ENCODE measurements around the gene FAM107B. TPM values are rescaled to one million over a fixed set of nuclear protein-coding genes. Genes with fewer than 3 reads are reported as not detected.

Gene FAM107B
- total RNA-seq, 1 donor from 2014 or later = 43.0 TPM

GRCh38 chr10:14481014-14481413, 293.7 kb downstream of the FAM107B start:
- TF ChIP-seq EZH2phosphoT487 (IDR thresholded peaks at IDR 0.05) (no peak), EZH2 (IDR thresholded peaks at IDR 0.05) (no peak)
- TF ChIP-seq, protein P1, sequence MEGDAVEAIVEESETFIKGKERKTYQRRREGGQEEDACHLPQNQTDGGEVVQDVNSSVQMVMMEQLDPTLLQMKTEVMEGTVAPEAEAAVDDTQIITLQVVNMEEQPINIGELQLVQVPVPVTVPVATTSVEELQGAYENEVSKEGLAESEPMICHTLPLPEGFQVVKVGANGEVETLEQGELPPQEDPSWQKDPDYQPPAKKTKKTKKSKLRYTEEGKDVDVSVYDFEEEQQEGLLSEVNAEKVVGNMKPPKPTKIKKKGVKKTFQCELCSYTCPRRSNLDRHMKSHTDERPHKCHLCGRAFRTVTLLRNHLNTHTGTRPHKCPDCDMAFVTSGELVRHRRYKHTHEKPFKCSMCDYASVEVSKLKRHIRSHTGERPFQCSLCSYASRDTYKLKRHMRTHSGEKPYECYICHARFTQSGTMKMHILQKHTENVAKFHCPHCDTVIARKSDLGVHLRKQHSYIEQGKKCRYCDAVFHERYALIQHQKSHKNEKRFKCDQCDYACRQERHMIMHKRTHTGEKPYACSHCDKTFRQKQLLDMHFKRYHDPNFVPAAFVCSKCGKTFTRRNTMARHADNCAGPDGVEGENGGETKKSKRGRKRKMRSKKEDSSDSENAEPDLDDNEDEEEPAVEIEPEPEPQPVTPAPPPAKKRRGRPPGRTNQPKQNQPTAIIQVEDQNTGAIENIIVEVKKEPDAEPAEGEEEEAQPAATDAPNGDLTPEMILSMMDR (IDR thresholded peaks at IDR 0.05) = no peak
- Histone ChIP-seq H3K9ac (no peak overlapping the region), H4K20me1 (ENCODE audit: low read depth) (no peaks in the 10 kb centered on the region), H3K9me3 (ENCODE audit: low read depth) (no peaks in the 10 kb centered on the region), H3K4me2 (no peak overlapping the region), H2AFZ (replicated peaks) (no peak overlapping the region), H3K27me3 (no peaks in the 10 kb centered on the region), H3F3A (ENCODE audit: low read depth) (no peaks in the 10 kb centered on the region), H3K27ac (no peak overlapping the region), H3K4me3 (no peak overlapping the region), H3K36me3 (no peaks in the 10 kb centered on the region), H3K79me2 (ENCODE audit: low read depth) (no peaks in the 10 kb centered on the region), H3K4me1 (peaks cover 5% of the 10 kb centered on the region)
- peaks cover 12% of the 10 kb centered on the region for H3K4me1 Mint-ChIP-seq
- no peaks in the 10 kb centered on the region for H3K36me3 Mint-ChIP-seq
- H3K27ac Mint-ChIP-seq = no peak overlapping the region
- peaks cover 6% of the 10 kb centered on the region for H3K27me3 Mint-ChIP-seq (ENCODE audit: insufficient read depth, low read depth)
- peaks cover 8% of the 10 kb centered on the region for H3K9me3 Mint-ChIP-seq
- no peak for DNase-seq (ENCODE audit: low spot score)
- no peak overlapping the region for H3K4me3 Mint-ChIP-seq

- Mint-ChIP-seq H3K4me1 (peaks cover 14% of the 10 kb centered on the region), H3K27ac (peak overlapping the region; percentile 62), H3K27me3 (ENCODE audit: insufficient read depth, low read depth) (peaks cover 6% of the 10 kb centered on the region), H3K9me3 (peaks cover 9% of the 10 kb centered on the region), H3K36me3 (peaks cover 2% of the 10 kb centered on the region), H3K4me3 (no peak overlapping the region)
- H3K4me1 ChIP-seq = peaks cover 5% of the 10 kb centered on the region
- no peak overlapping the region for H3K4me2 ChIP-seq
- no peaks in the 10 kb centered on the region for H3K9me3 ChIP-seq (ENCODE audit: low read depth)
- peak overlapping the region; percentile 91 for H2AFZ ChIP-seq (replicated peaks)
- no peaks in the 10 kb centered on the region for H4K20me1 ChIP-seq (ENCODE audit: low read depth)
- H3K36me3 ChIP-seq = no peaks in the 10 kb centered on the region
- no peak overlapping the region for H3K9ac ChIP-seq
- no peak overlapping the region for H3K27ac ChIP-seq
- H3F3A ChIP-seq (ENCODE audit: low read depth) = no peaks in the 10 kb centered on the region
- H3K4me3 ChIP-seq = no peak overlapping the region
- peak; percentile 82 for DNase-seq (ENCODE audit: low spot score)
- no peaks in the 10 kb centered on the region for H3K79me2 ChIP-seq (ENCODE audit: low read depth)
- TF ChIP-seq EZH2 (IDR thresholded peaks at IDR 0.05) (no peak), EZH2phosphoT487 (IDR thresholded peaks at IDR 0.05) (no peak)
- TF ChIP-seq, protein P1 (IDR thresholded peaks at IDR 0.05) = peak; percentile 88
- no peaks in the 10 kb centered on the region for H3K27me3 ChIP-seq
Measured at GRCh38 chr10:14478604-14479003, 296.1 kb downstream of the FAM107B start.

GRCh38 chr10:14478201-14478600, 296.5 kb downstream of the FAM107B start:
- no peak overlapping the region for H3K9ac ChIP-seq
- TF ChIP-seq EZH2 (IDR thresholded peaks at IDR 0.05) (no peak), EZH2phosphoT487 (IDR thresholded peaks at IDR 0.05) (no peak)
- TF ChIP-seq, protein P1 (IDR thresholded peaks at IDR 0.05) = no peak
- Mint-ChIP-seq H3K27me3 (ENCODE audit: insufficient read depth, low read depth) (peaks cover 6% of the 10 kb centered on the region), H3K27ac (peak overlapping the region; percentile 89), H3K36me3 (peaks cover 2% of the 10 kb centered on the region), H3K4me1 (peaks cover 14% of the 10 kb centered on the region), H3K9me3 (peaks cover 9% of the 10 kb centered on the region), H3K4me3 (no peak overlapping the region)
- H3K9me3 ChIP-seq (ENCODE audit: low read depth) = no peaks in the 10 kb centered on the region
- H3K79me2 ChIP-seq (ENCODE audit: low read depth) = no peaks in the 10 kb centered on the region
- peaks cover 5% of the 10 kb centered on the region for H3K4me1 ChIP-seq
- no peak overlapping the region for H3K4me3 ChIP-seq
- H2AFZ ChIP-seq (replicated peaks) = peak overlapping the region; percentile 91
- no peak overlapping the region for H3K4me2 ChIP-seq
- no peak for DNase-seq (ENCODE audit: low spot score)
- H3K27ac ChIP-seq = no peak overlapping the region
- H3K27me3 ChIP-seq = no peaks in the 10 kb centered on the region
- no peaks in the 10 kb centered on the region for H3K36me3 ChIP-seq
- H3F3A ChIP-seq (ENCODE audit: low read depth) = no peaks in the 10 kb centered on the region
- H4K20me1 ChIP-seq (ENCODE audit: low read depth) = no peaks in the 10 kb centered on the region

Data from neural progenitor cell (in vitro differentiated cells).